Glutamatergic neuron (in vitro differentiated cells): Measurements from ENCODE around the gene LETM1. TPM values are rescaled to one million over a fixed set of nuclear protein-coding genes. Genes with fewer than 3 reads are reported as not detected.

Source experiments
- DNase-seq: peaks from one replicate; pipeline ENCODE4 v3.0.0; 2022
- H3K27ac Mint-ChIP-seq: one replicate; pipeline ENCODE4 v1.8.0; 2020; ENCODE audit warnings: mild to moderate bottlenecking, mixed read lengths, inconsistent platforms; ENCODE audit not compliant: unreplicated experiment
- H3K27me3 Mint-ChIP-seq: one replicate; pipeline ENCODE4 v1.8.0; 2020; ENCODE audit warnings: mild to moderate bottlenecking, moderate library complexity, mixed read lengths, inconsistent platforms; ENCODE audit not compliant: unreplicated experiment
- H3K36me3 Mint-ChIP-seq: one replicate; pipeline ENCODE4 v1.8.0; 2020; ENCODE audit warnings: mild to moderate bottlenecking, mixed read lengths, inconsistent platforms; ENCODE audit not compliant: unreplicated experiment
- H3K4me1 Mint-ChIP-seq: one replicate; pipeline ENCODE4 v1.8.0; 2020; ENCODE audit warnings: mild to moderate bottlenecking, low read depth, mixed read lengths, inconsistent platforms; ENCODE audit not compliant: unreplicated experiment
- H3K4me3 Mint-ChIP-seq: one replicate; pipeline ENCODE4 v1.8.0; 2020; ENCODE audit warnings: mild to moderate bottlenecking, mixed read lengths, inconsistent platforms; ENCODE audit not compliant: unreplicated experiment
- H3K9me3 Mint-ChIP-seq: one replicate; pipeline ENCODE4 v1.8.0; 2020; ENCODE audit warnings: mild to moderate bottlenecking, moderate library complexity, mixed read lengths, inconsistent platforms; ENCODE audit not compliant: unreplicated experiment
- CTCF ChIP-seq: fragments of 200-600 bp; sonication (generic); IDR thresholded peaks from one replicate; pipeline ENCODE4 v1.5.0; 2021; ENCODE audit not compliant: partially characterized antibody, unreplicated experiment
- total RNA-seq: library from RNA; stranded (reverse); fragmentation: NEBNext Ultra II Directional; extraction: Animal tissue kit (Norgen Biotek cat#: 25700); gene quantifications from one replicate; pipeline ENCODE4 v1.2.1, GENCODE V29; 2021; ENCODE audit not compliant: unreplicated experiment

Gene LETM1
- total RNA-seq, 1 donor from 2014 or later, result 48.5 TPM

- H3K9me3 Mint-ChIP-seq, result peaks cover 10% of the 10 kb centered on the region
- TF ChIP-seq CTCF, result no peak
- peaks cover 23% of the 10 kb centered on the region for H3K36me3 Mint-ChIP-seq
- no peak for DNase-seq
- peaks cover 1% of the 10 kb centered on the region for H3K27me3 Mint-ChIP-seq
- H3K27ac Mint-ChIP-seq, result peak overlapping the region; percentile 77
- peaks cover 8% of the 10 kb centered on the region for H3K4me1 Mint-ChIP-seq
- no peak overlapping the region for H3K4me3 Mint-ChIP-seq
Measured at GRCh38 chr4:1826531-1827350, 29.2 kb downstream of the LETM1 start.

DNA sequence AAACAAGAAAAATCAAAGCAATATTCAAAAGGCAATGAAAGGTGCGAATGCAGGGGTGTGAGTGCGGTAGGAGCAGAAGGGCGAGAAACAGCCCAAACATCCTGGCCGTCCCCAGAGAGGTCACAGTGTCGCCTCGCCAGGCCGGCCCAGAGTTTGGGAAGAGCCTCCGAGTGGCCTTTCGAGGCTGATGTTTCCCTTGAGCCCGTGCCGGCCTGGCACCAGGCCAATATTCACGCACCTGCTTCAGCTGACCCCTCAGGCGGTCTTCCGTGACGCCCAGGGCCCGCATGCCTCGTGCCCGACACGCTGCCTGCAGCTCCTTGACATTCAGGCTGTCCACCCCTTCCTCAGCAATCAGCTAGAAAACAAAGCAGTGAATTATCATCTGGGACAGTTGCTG, 30.6 kb downstream of the LETM1 start:
- no peak for TF ChIP-seq CTCF
- Mint-ChIP-seq H3K4me3 (peak overlapping the region; percentile 25), H3K27ac (peak overlapping the region; percentile 52), H3K36me3 (peaks cover 20% of the 10 kb centered on the region), H3K9me3 (peaks cover 10% of the 10 kb centered on the region), H3K27me3 (peaks cover 1% of the 10 kb centered on the region), H3K4me1 (peaks cover 8% of the 10 kb centered on the region)
- no peak for DNase-seq

DNA sequence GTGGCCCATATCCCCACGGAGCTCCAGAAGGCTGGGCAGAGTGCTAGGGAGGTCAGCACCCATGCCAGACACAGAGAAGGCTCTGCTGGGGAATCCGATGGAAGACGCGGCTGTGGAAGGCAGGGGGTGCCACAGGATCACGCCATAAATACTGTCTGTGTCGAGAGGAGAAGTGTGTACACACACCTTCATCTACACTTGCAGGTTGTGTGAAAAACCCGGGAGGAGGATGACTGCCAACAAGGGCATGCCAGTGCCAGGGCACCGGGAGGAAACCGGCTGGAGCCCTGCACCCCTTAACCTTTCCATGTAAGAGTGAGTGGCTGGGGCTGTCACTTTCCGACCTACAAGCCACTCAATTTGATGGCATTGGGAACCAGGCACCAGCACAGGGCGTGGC, 31.2 kb downstream of the LETM1 start:
- no peak overlapping the region for H3K27ac Mint-ChIP-seq
- peaks cover 1% of the 10 kb centered on the region for H3K27me3 Mint-ChIP-seq
- H3K36me3 Mint-ChIP-seq, result peaks cover 15% of the 10 kb centered on the region
- no peak for TF ChIP-seq CTCF
- H3K4me3 Mint-ChIP-seq, result no peak overlapping the region
- H3K9me3 Mint-ChIP-seq, result peaks cover 9% of the 10 kb centered on the region
- DNase-seq, result no peak
- H3K4me1 Mint-ChIP-seq, result peaks cover 8% of the 10 kb centered on the region

GRCh38 chr4:1823545-1823932, 32.4 kb downstream of the LETM1 start:
- peaks cover 9% of the 10 kb centered on the region for H3K36me3 Mint-ChIP-seq
- no peak for DNase-seq
- H3K27ac Mint-ChIP-seq, result no peak overlapping the region
- peaks cover 8% of the 10 kb centered on the region for H3K4me1 Mint-ChIP-seq
- TF ChIP-seq CTCF, result no peak
- H3K27me3 Mint-ChIP-seq, result peaks cover 1% of the 10 kb centered on the region
- peaks cover 4% of the 10 kb centered on the region for H3K9me3 Mint-ChIP-seq
- no peak overlapping the region for H3K4me3 Mint-ChIP-seq
